Lung microvascular endothelial cell (primary cell): ENCODE data around the gene AP3D1. TPM values are rescaled to one million over a fixed set of nuclear protein-coding genes. Genes with fewer than 3 reads are reported as not detected.
"Not testable (repeated sequence)": the region's sequence is repeated elsewhere in the genome, so short reads cannot be mapped to it uniquely, and the experiment has no call there.

Experiments
- DNase-seq, 2 donors: peaks; one replicate each; pipeline versions ENCODE4 v3.0.0 to v3.0.0-alpha.2; 2010; ENCODE audit warnings: low read depth in 2 of 2
- total RNA-seq: library from RNA; depleted of rRNA; stranded (reverse); fragments of >200 nt; gene quantifications from 2 replicates; pipeline ENCODE4 v1.2.1, GENCODE V29; 2014

Gene AP3D1
- total RNA-seq, 1 donor from 2014 or later = 63.3 TPM

DNA sequence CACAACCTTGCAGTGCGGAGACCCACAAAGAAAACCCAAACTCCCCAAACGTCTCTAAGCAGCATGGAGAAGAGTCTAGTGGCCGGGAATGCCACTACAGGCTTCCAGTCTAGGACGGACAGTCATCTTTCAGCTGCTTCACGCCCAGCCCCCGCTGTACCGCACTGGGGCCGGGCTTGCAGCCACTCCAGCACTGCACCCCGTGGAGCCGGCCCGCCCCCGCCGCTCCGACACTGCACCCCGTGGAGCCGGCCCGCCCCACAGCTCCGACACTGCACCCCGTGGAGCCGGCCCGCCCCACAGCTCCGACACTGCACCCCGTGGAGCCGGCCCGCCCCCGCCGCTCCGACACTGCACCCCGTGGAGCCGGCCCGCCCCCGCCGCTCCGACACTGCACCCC lies 23.1 kb downstream of the AP3D1 start:
- DNase-seq = not testable (repeated sequence)

DNA sequence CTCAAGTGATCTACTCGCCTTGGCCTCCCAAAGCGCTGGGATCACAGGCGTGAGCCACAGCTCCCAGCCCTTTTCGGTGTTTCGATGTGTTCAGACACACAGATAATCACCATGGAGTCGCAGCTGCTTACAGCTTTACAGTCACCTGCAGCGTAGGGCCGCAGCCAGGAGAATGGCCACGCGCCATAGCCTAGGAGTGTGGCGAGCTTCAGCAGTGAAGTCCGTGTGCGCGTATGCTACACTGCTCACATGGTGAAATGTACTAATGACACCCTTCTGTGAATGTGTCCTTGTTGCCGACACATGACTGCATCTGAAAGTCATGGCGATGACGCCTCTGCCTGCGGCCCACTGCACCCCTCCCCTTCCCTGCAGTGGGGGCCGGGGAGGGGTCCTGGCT lies 23.6 kb downstream of the AP3D1 start:
- DNase-seq = no peak

GRCh38 chr19:2126879-2127518 lies 24.4 kb downstream of the AP3D1 start:
- no peak for DNase-seq

GRCh38 chr19:2123682-2124387 lies 27.5 kb downstream of the AP3D1 start:
- peak in 1 of 2 donors; percentile 33 for DNase-seq

GRCh38 chr19:2122982-2123381 lies 28.4 kb downstream of the AP3D1 start:
- no peak for DNase-seq

DNA sequence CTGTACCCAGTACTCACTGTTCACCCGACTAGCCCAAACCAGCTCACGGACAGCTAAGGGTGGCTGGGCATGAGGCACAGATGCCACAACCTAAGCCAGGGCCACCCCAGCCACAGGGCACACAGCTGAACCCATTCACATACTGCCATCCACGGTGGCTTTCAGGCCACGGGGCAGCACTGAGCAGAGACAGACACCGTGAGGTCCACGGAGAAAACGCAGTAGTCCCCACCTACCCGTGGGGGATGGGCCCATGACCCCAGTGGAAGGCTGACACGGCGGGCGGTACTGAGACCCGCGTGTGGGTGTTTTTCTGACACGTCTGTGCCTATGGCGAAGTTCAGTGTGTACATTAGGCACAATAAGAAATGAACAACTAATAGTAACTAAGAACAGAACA lies 29.1 kb downstream of the AP3D1 start:
- no peak for DNase-seq

GRCh38 chr19:2121416-2122051 lies 29.8 kb downstream of the AP3D1 start:
- no peak for DNase-seq

DNA sequence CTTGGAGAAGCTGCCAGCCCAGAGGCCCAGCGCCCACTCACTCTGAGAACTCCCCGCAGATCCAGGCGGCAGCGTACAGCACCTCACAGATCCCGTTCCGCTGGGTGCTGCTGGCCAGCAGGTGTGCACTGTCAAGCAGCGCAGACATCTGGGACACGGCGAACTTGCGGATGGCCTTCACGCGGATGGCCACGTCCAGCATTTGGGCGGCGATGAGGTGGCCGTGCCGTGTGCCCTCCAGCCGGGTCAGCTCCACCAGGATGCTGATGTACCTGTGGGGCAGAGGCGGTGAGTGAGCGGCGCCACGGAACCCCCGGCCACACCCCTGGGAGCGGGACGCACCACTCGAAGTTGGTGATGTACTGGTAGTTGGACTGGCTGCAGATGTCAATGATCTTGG lies 30.5 kb downstream of the AP3D1 start:
- no peak for DNase-seq

DNA sequence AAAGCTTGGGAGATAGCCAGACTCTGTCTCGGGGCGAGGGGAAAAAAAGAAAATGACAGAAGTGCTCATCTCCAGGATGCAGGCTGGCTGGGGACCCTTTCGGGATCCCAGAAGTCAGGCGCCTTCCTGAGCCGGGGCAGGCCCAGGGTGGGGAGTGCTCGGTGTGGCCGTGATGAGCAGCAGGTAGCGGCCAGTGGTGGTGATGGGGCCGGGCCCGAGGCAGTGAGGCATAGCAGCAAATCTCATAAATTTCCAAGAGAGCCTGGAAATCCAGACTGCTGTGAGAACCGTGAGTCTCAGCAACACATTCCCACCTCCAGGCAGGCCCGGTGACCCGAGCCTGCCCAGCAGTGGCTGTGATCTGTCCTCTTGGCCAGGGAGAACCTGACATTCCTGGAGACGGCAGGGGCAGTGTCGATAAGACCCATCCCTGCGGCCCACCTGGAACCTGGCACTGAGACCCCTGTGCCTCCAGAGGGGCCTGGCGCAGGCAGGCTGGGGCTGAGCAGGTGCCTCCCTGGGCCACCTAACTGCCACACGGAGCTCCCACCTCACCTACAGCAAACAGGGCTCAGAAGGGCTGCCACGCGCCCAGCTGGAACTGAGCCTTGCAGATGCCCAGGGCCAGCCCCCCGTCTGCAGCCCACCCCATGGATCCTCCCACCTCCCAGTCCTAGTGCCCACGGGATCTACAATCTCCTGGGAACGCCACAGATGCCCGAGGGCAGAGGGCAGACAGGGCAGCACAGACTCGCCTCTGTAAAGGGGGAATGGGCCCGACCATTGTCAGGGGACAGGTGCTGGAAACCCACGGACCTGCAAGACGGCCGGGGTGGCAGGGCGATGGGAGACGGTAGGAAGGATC lies 31.2 kb downstream of the AP3D1 start:
- no peak for DNase-seq

GRCh38 chr19:2118438-2118837 lies 32.9 kb downstream of the AP3D1 start:
- no peak for DNase-seq

DNA sequence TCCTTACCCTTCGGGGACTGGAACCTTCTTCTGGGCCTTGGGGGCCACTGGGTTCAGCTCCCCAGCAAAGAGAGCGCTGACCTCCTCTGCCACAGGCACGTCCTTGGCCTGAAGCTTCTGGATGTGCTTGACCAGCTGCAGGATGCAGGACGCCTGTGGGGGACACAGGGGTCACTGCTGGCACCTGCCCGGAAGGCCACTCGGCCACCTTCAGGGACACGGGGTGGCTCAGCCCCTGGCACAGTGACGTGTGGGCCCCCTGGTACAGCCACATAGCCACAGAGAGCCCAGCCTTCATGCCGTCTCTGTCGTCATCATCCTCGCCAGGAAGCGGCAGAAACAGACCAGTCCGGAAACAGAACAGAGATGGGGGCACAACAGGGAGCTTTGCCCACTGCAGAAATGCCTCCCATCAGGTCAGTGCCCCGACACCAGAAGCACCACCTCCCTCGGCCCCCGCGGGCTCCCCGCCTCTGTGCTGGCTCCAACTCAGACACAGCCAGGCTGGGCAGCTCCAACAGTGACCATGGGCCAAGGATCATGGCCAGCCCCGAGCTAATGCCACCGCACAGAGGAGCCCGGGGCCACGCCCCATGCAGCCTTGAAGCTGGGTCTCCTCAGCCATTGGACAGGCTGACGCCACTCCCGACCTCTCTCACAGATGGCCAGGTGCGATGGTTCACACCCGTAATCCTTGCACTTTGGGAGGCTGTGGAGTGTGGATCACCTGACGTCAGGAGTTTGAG lies 34.0 kb downstream of the AP3D1 start:
- no peak for DNase-seq

DNA sequence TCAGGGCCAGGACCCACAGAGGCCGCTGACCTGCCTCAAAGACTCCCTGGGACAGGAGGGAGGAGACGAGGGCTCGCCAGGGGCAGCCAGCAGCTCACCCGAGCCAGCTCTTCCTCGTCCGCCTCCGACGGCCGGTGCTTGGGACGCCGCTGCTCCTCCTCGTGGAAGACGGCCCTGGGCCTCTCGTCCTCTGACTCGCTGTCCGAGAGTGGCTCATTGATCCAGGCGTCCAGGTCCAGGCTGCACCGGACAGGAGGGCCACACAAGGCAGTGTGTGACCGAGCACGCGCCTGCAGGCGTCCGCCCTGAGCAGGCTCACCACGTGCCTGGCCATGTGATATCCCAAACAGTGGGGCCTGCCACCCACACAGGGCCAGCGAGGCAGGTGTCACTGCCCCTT lies 34.9 kb downstream of the AP3D1 start:
- no peak for DNase-seq

DNA sequence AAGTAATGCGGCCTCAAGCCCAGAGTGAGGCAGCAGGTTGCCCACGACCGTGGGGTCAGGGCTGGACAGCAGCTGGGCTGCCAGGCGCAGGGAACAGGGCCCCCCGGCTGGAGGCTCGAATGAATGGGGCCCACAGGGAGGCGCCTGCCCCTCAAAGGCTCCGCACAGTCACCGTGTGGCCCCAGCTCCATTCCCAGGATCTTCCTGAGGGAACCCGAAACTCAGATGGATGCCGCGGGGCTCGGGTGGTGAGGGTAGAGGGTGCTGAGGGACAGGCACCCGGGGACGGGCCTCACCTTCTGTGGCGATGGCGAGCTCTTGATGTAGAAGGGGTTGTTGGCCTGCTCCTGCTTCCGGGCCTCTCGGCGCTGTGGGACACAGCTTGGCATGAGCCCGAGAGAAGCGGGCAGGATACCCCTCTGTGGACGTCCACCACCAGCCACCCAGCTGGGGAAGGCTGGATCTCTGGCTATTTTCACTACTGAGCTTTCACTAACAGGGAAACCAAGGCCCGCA lies 35.4 kb downstream of the AP3D1 start:
- DNase-seq = no peak

DNA sequence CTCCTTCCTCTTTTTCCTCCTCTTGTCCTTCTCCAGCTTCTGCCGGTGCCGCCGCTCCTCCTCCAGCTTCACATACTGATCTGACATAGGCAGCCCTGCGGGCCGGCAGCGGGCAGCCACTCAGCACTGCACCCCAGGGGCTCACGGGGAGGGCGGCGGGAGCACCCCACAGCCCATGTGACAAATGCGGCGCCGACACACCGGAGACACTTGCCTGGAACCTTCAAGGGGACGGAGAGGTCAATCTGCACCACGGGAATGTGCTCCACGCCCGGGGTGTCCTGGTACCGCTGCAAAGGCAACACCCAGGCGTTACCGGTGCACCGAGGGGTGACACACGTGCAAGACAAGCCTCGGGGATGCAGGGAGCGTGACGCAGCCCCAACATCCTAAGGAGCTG lies 36.0 kb downstream of the AP3D1 start:
- DNase-seq = no peak

- no peak for DNase-seq
Observed at GRCh38 chr19:2114821-2115220, 36.5 kb downstream of the AP3D1 start.

DNA sequence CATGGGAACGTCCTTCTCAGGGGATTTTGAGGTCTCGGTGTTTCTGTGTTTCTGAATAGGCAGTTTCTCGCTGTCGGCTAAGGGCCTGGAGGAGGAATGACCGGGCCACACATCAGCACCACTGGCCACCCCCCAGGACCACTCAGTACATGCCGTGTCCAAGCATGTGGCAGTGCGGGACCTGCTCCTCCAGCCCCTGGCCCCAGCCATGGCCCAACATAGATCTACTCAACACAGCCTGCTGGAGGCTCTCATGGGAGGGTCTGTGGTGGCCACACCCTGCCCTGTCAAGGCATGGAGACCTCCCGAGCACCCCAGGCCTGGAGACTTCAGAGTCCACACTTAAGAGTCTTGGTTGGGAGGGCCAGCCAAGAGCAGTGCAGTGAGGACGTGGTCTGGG lies 37.1 kb downstream of the AP3D1 start:
- no peak for DNase-seq

DNA sequence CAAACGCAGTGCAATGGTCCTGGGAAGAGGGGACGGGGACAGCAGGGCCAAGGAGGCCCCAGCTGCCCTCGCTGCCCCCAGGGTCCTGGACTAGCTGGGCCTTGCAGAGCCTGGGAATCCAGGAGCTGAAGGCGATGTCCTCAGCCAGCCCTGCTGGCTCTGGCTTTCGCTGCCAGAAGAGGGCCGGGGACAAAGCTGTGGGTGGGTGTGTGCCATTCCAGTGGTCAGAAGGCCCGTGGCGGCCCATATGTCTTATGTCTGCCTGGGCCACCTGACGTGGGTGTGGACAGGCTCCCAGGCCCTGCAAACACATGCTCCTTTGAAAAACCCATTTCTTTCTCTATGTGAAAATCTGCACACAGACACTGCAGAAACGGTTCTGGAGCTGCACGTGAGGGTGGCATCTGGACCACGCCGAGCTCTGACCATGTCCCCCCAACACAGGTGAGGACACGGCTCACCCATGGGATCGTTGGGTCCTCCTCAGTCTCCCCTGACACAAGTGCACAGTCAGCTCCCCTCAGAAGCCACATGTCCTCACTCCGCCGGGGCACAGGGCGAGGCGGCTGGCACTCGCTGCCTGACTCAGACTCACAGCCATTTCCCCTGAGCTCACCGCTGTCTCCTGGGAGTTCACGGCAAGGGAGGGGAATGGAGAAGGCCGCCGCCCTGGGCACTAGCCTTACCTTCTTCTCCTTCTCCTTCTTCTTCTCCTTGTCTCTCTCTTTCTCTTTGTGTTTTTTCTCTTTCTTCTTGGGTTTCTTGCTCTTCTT lies 37.7 kb downstream of the AP3D1 start:
- peak in 1 of 2 donors; percentile 70 for DNase-seq

GRCh38 chr19:2112516-2113320 lies 38.6 kb downstream of the AP3D1 start:
- DNase-seq = no peak

GRCh38 chr19:2111886-2112285 lies 39.5 kb downstream of the AP3D1 start:
- DNase-seq = no peak
